GM12801 (cell line): ENCODE data around the gene CD7.

Experiments used
- CTCF ChIP-seq: IDR thresholded peaks from one replicate; pipeline ENCODE4 v1.5.1; 2011; ENCODE audit warnings: control low read depth; ENCODE audit not compliant: insufficient read length; ENCODE audit errors: extremely low read depth

The CD7 gene

GRCh38 chr17:82350182-82351030 lies 33.0 kb upstream of the CD7 start:
- TF ChIP-seq CTCF = no peak

- TF ChIP-seq CTCF = no peak
These were observed 31.9 kb upstream of the CD7 start for GRCh38 chr17:82349287-82349701.

GRCh38 chr17:82348866-82349265 lies 31.5 kb upstream of the CD7 start:
- TF ChIP-seq CTCF = no peak

- TF ChIP-seq CTCF = no peak
These were observed 31.0 kb upstream of the CD7 start for GRCh38 chr17:82348434-82348833.

- no peak for TF ChIP-seq CTCF
These were observed 29.2 kb upstream of the CD7 start for GRCh38 chr17:82346342-82347300.

GRCh38 chr17:82345151-82345976 lies 28.0 kb upstream of the CD7 start:
- no peak for TF ChIP-seq CTCF
